Activated T-cell treated with anti-CD3 and anti-CD28 coated beads, Interleukin-2, amount 50 U/mL, for 1 hour (primary cell): ENCODE results near the gene ARHGAP12.

Experiments used
- DNase-seq: peaks from one replicate; pipeline ENCODE4 v3.0.0-alpha.2; 2020

The ARHGAP12 gene

DNA sequence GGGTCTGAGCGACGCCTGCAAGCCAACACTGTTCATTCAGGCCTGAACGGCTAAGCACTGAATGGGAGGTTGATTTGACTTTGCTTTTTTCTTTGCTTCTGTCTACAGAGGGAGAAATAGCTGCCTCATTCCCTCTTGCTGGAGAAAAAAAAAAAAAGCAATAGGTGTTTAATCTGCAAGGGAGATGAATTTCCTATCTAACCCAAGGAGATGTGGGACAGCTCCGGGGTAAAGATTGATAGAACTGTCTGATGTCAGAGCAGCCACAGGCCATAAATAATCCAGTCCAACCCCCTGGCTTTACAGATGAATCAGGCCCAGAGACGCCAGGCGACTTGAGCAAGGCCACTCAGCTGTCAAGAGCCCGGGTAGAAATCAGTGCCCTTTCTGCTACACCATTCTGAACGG lies 168.0 kb downstream of the ARHGAP12 start:
- DNase-seq, result no peak

DNA sequence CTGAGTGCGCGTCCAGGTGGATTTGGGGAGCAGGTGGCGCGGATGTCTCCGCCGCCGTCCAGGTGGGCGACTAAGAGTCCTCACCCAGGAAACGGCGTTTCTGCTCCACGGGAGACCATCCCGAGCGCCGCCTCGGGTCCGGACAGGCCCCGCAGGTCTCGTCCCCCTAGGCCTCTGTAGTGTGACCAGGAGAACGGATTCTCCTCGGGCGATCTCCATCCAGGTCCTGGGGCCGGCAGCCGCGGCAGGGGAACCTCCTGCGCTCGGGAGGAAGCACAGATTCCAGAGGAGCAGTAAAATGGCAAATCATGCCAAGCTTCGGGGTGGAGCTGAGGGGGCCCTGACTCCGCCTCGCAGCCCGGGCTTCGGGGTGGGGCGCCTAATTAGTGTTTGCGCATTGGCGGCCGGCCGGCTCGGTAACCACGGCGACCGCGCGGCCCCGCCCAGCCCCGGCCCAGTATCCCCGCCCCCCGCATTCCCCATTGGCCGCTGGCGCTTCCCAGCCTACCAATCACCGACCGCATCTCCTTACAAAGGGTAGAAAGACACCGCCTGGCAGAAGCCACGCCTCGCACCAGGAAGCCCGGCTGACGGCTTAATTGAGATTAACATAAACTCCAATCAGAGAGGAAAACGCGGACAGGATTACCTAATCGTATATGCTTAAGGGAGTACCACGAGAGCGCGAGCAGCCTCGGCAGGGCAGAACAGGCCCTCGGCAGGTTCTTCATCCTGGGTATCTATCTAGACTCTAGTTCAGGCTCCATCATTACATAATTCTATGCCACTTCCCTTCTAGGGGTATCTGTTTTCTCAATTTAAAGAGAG lies 168.6 kb downstream of the ARHGAP12 start:
- DNase-seq, result peak; percentile 96

DNA sequence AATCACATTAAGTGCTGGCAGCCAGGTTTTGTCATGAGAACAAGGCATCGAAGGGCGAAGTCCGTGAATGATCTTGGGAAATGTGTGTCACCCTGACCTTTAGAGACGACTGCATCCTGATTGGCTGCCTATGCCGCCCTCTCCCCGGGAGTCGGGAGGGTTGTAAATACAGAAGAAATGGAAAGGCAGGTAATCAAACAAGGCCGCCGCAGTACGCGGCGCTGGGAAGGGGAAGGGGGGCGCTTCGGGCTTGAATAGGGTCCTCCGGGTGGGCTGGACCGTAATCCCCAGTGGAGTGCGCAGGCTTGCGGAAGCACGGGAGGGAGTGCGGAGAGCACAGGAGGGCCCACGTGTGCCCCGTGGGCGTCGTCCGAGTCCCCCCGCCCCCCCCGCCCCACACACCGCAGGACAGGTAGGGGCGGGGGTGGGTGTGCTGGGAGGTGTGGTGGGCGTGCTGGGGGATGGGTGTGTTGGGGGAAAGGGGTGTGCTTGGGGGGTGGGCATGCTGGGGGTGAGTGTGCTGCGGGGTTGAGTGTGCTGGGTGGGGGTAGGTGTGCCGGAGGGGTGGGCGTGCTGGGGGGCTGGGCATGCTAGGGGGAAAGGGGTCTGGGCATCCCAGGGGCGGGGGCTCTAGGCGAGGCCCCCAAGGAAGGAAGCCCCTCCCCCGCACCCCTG lies 169.4 kb downstream of the ARHGAP12 start:
- peak; percentile 61 for DNase-seq

DNA sequence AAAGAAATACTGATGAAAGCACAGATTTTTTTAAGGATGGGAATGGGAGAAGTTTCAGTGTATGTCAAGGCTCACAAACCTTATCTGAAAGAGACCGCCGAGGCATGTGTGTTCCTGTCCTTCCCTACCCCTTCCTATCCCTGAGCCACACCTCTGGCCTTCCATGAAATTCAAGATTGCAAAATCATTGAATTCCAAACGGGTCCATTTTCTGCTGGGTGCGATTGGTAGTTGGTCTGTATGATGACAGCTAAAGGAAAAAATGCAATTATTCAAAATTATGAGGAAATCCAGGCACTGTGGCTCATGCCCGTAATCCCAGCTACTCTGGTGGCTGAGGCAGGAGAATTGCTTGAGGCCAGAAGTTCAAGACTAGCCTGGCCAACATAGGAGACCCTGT lies 170.1 kb downstream of the ARHGAP12 start:
- no peak for DNase-seq

DNA sequence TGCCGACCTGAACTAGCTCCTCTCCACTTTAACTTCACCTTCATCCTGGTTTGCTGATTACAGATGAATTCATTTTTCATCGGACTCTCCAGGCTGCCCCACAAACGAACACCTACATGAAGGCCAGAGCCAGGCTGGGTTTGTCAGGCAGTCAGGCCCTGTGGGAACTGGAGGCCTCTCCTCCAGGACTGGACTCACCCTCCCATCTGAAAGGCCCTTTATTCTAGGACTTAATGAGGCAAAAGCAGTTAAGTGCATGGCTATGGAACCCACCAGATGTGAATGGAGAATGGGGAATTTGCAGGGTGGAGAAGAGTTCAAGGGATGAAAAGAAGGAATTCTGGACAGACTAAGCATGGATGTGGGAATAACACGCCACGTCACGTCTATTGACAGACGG lies 170.8 kb downstream of the ARHGAP12 start:
- DNase-seq, result no peak

DNA sequence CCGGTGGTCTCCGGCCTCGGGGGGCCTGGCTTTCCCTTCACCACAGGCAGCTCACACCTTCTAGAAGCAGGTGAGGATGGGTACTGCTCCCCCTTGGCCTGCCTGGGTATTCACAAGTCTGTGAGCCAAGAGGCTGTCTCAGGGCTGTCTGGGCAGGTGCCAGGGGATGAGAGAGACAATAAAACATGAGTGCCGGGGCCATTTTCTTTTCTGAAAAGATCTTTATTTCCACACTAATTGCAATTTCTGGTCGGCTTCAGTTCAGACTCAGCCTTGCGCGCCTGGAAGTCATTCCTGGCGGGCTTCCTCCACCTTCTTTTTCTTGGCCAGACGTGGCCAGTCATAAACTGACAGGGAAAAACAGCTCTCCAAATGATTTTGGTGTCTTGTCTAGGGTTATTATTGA lies 171.2 kb downstream of the ARHGAP12 start:
- DNase-seq, result no peak

DNA sequence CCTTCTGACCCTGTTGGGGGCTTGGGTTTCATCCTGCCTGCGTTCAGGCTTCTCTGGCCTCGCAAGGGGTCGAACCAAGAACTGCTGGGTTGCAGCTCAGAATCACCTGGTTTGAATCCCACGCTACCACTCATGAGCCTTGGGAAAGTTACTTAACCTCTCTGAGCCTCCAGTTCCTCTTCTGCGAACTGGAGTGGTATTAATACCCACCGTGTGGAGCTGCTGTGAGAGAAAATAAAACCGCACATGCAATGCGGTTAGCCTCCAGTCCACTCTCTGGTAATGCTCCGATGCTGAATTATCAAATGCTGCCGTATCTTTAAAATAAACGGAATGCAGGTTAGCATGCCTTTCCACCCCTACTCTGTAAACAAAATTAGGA lies 171.9 kb downstream of the ARHGAP12 start:
- no peak for DNase-seq

DNA sequence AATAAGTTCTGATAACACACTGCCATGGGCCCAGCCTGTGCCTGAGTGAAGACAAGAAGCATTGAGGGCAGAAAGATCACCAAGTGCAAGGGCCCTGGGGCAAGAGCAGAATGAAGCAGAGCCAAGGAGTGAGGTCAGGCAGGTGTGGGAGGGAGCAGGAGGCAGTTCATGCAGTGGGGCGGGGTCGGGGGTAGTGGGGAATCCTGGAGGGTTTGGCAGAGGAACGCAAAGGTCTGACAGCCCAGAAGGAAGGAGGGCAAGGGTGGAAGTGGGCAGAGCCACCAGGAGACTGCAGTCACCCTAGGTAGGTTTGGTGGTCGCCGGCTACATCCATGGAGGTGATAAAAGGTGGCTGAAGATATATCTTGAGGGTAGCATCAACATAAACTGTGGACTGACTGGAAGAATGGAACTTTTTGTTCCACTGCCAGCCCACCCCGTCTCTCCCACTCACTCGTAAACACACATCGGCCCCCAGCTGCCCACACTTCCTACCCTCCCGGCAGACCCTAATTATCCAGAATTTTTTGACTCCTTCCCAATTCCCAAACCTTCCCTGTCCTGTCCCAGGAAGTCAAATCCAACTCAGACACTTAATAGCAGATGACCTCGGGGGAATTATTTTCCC lies 172.4 kb downstream of the ARHGAP12 start:
- DNase-seq, result no peak
